B cell (primary cell): Measurements from ENCODE around the gene HIRA. TPM values are rescaled to one million over a fixed set of nuclear protein-coding genes. Genes with fewer than 3 reads are reported as not detected.

ENCODE experiments used
- ATAC-seq: fragments of 200-7000 bp; cut with Tn5 transposase; one replicate; pipeline ENCODE4 v1.10.0; 2021; ENCODE audit warnings: low read depth, mild to moderate bottlenecking, moderate number of reproducible peaks, moderate library complexity
- CTCF ChIA-PET: fragments of 350-600 bp; sonication (Branson Sonifier 250); formaldehyde crosslinking; loops from one replicate; lab custom pipeline; 2021; ENCODE audit warnings: antibody characterized with exemption, inconsistent platforms; lab: Charles Lee
- POLR2A ChIA-PET: fragments of 350-600 bp; sonication (Branson Sonifier 250); formaldehyde crosslinking; loops from one replicate; lab custom pipeline; 2021; ENCODE audit warnings: antibody characterized with exemption; lab: Charles Lee
- DNase-seq: peaks from one replicate; pipeline ENCODE4 v3.0.0; 2013
- H2AFZ ChIP-seq: 2 replicates; pipeline ENCODE4 v1.6.1; 2012; ENCODE audit warnings: mild to moderate bottlenecking, low read depth, low read length; ENCODE audit not compliant: insufficient read depth, poor library complexity, severe bottlenecking
- H3K27ac ChIP-seq, 2 donors: 1 replicate in 1 of 2; 2 replicates in 1 of 2; pipeline ENCODE4 v1.5.1; 2012 to 2013; ENCODE audit warnings: low read length in 2 of 2, mild to moderate bottlenecking in 2 of 2, moderate library complexity in 1 of 2
- H3K27me3 ChIP-seq, 4 experiments: fragments of 200-600 bp in 1 of 4; sonication (generic) in 1 of 4; replicated peaks in 1 of 4; 1 replicate in 2 of 4; 2 replicates in 2 of 4; pipeline versions ENCODE4 v1.6.1 to v1.7.0; 2013 to 2016; ENCODE audit warnings: low read length in 3 of 4, mild to moderate bottlenecking in 2 of 4, mixed read lengths in 1 of 4, moderate library complexity in 1 of 4; ENCODE audit not compliant: insufficient read depth in 4 of 4, control insufficient read depth in 3 of 4; ENCODE audit errors: control extremely low read depth in 1 of 4
- H3K36me3 ChIP-seq, 2 experiments: replicated peaks in 1 of 2; 1 replicate in 1 of 2; 2 replicates in 1 of 2; pipeline versions ENCODE4 v1.6.1 to v1.7.1; 2013; ENCODE audit warnings: low read length in 1 of 2; ENCODE audit not compliant: insufficient read depth in 2 of 2, control insufficient read depth in 1 of 2; ENCODE audit errors: control extremely low read depth in 1 of 2, extremely low read depth in 1 of 2
- H3K4me1 ChIP-seq, 2 donors: fragments of 200-600 bp in 1 of 2; sonication (generic) in 1 of 2; 1 replicate in 1 of 2; 2 replicates in 1 of 2; pipeline versions ENCODE4 v1.5.1 to v1.6.1; 2013 to 2017; ENCODE audit warnings: low read length in 2 of 2; ENCODE audit not compliant: control insufficient read depth in 2 of 2, insufficient read depth in 2 of 2
- H3K4me2 ChIP-seq: replicated peaks from 2 replicates; pipeline ENCODE3; 2012; ENCODE audit warnings: mild to moderate bottlenecking, low read depth, low read length; ENCODE audit not compliant: poor library complexity, severe bottlenecking
- H3K4me3 ChIP-seq, 5 experiments: fragments of 200-600 bp in 1 of 5; sonication (generic) in 1 of 5; 1 replicate in 3 of 5; 2 replicates in 2 of 5; pipeline versions ENCODE4 v1.5.1 to v1.7.0; 2011 to 2016; ENCODE audit warnings: low read length in 4 of 5, mild to moderate bottlenecking in 4 of 5, low read depth in 2 of 5, control low read depth in 1 of 5, moderate library complexity in 1 of 5; ENCODE audit not compliant: insufficient read depth in 1 of 5; ENCODE audit errors: control extremely low read depth in 1 of 5, extremely low read depth in 1 of 5
- H3K79me2 ChIP-seq: fragments of 200-600 bp; sonication (generic); one replicate; pipeline ENCODE4 v1.6.0; 2016; ENCODE audit warnings: low read length; ENCODE audit not compliant: control insufficient read depth, insufficient read depth
- H3K9ac ChIP-seq: fragments of 200-600 bp; sonication (generic); 2 replicates; pipeline ENCODE4 v1.6.1; 2017; ENCODE audit warnings: mild to moderate bottlenecking, low read length, moderate library complexity
- H3K9me3 ChIP-seq, 3 donors: one replicate each; pipeline versions ENCODE4 v1.6.1 to v1.7.1; 2013; ENCODE audit warnings: low read length in 2 of 3; ENCODE audit not compliant: control insufficient read depth in 2 of 3, insufficient read depth in 1 of 3; ENCODE audit errors: control extremely low read depth in 1 of 3
- H4K20me1 ChIP-seq: 2 replicates; pipeline ENCODE4 v1.6.0; 2012; ENCODE audit warnings: mild to moderate bottlenecking, low read length; ENCODE audit not compliant: insufficient read depth, control insufficient read depth, poor library complexity, severe bottlenecking
- H3K27ac Mint-ChIP-seq: one replicate; pipeline ENCODE4 v1.8.0; 2021; ENCODE audit warnings: mixed read lengths
- H3K27me3 Mint-ChIP-seq: one replicate; pipeline ENCODE4 v1.8.0; 2021; ENCODE audit warnings: mixed read lengths
- H3K4me1 Mint-ChIP-seq: one replicate; pipeline ENCODE4 v1.8.0; 2021; ENCODE audit warnings: mixed read lengths
- H3K4me3 Mint-ChIP-seq: one replicate; pipeline ENCODE4 v1.8.0; 2021; ENCODE audit warnings: mixed read lengths
- H3K9me3 Mint-ChIP-seq: one replicate; pipeline ENCODE4 v1.8.0; 2022; ENCODE audit warnings: mixed read lengths; ENCODE audit not compliant: insufficient read depth
- CTCF ChIP-seq: fragments of 200-600 bp; IDR thresholded peaks from one replicate; pipeline ENCODE4 v1.8.0; 2022; ENCODE audit warnings: antibody characterized with exemption, mild to moderate bottlenecking
- EZH2 ChIP-seq: IDR thresholded peaks from 2 replicates; pipeline ENCODE4 v1.6.1; 2012; ENCODE audit warnings: borderline replicate concordance, low read depth, mild to moderate bottlenecking, moderate library complexity, low read length; ENCODE audit not compliant: insufficient read depth, poor library complexity, severe bottlenecking
- WGBS: methylation state at CpG from one replicate; pipeline ENCODE4 v1.1.5; 2013; ENCODE audit warnings: missing lambda C conversion rate; ENCODE audit not compliant: insufficient coverage; 5-methylcytosine and 5-hydroxymethylcytosine counted together
- intact Hi-C: fragments of 100-400 bp; cut with micrococcal nuclease; formaldehyde crosslinking; loops from one replicate; pipeline ENCODE4 v1.10.0; 2022
- polyA plus RNA-seq: library from polyadenylated mRNA; depleted of rRNA; stranded (reverse); fragments of >200 nt; gene quantifications from 2 replicates; pipeline ENCODE4 v1.2.3, GENCODE V29; 2012
- total RNA-seq, 2 donors: library from RNA; stranded (reverse); fragments of 120-200 nt in 1 of 2; gene quantifications; 1 replicate in 1 of 2; 2 replicates in 1 of 2; pipeline versions ENCODE4 v1.2.3 to v1.2.4, GENCODE V29; 2013 to 2022

The HIRA gene
- total and polyA plus RNA-seq, 2 donors (not counting 1 experiment from before 2014, with no cell fraction given): 28.3 to 34.5 TPM

GRCh38 chr22:19463491-19464469, 32.2 kb upstream of the HIRA start:
- intact Hi-C loops: no loop called here
- WGBS: 98% methylated on average over 5 of the region's 7 CpGs

More at GRCh38 chr22:19463491-19464469, 32.2 kb upstream of the HIRA start:
- Mint-ChIP-seq H3K27me3 (no peaks in the 10 kb centered on the region), H3K9me3 (no peaks in the 10 kb centered on the region), H3K4me1 (no peaks in the 10 kb centered on the region), H3K27ac (no peak overlapping the region), H3K4me3 (no peak overlapping the region)
- Histone ChIP-seq H3K4me2 (no peak overlapping the region), H3K9me3 (no peaks in the 10 kb centered on the region), H3K27me3 (no peaks in the 10 kb centered on the region), H3K27ac (no peak overlapping the region), H3K4me1 (no peaks in the 10 kb centered on the region), H3K36me3 (peaks cover 3 to 53% of the 10 kb centered on the region in 2 experiments), H3K9ac (no peak overlapping the region), H3K4me3 (no peak overlapping the region), H3K79me2 (no peaks in the 10 kb centered on the region), H2AFZ (no peak overlapping the region), H4K20me1 (no peaks in the 10 kb centered on the region)
- TF ChIP-seq CTCF: no peak
- TF ChIP-seq EZH2: no peak
- POLR2A ChIA-PET: no interaction called here
- CTCF ChIA-PET: interaction anchor here (0.8 to 0.9 kb wide), 2 partner anchors 166 to 478 kb away, joined by 3 to 6 read pairs; no protein-coding TSS in a partner anchor
- ATAC-seq (no peak), DNase-seq (no peak)
